Memory B cell (primary cell): ENCODE data around the gene RMI2.

Source experiments
- ATAC-seq: fragments of 150-1000 bp; cut with Tn5 transposase; 2 replicates; pipeline ENCODE4 v1.10.0; 2021; ENCODE audit warnings: low read depth, mild to moderate bottlenecking, moderate library complexity
- DNase-seq, 2 donors: peaks; one replicate each; pipeline ENCODE4 v3.0.0; 2022; ENCODE audit warnings: low spot score in 2 of 2
- H3K27ac Mint-ChIP-seq: one replicate; pipeline ENCODE4 v1.8.0; 2022; ENCODE audit warnings: mild to moderate bottlenecking, moderate library complexity, mixed read lengths
- H3K27me3 Mint-ChIP-seq: one replicate; pipeline ENCODE4 v1.8.0; 2022; ENCODE audit warnings: mixed read lengths
- H3K36me3 Mint-ChIP-seq: one replicate; pipeline ENCODE4 v1.8.0; 2022; ENCODE audit warnings: mild to moderate bottlenecking, mixed read lengths
- H3K4me1 Mint-ChIP-seq: one replicate; pipeline ENCODE4 v1.8.0; 2022; ENCODE audit warnings: mixed read lengths
- H3K4me3 Mint-ChIP-seq: one replicate; pipeline ENCODE4 v1.8.0; 2022; ENCODE audit warnings: mild to moderate bottlenecking, moderate library complexity, mixed read lengths
- H3K9me3 Mint-ChIP-seq: one replicate; pipeline ENCODE4 v1.8.0; 2022; ENCODE audit warnings: mixed read lengths

Gene RMI2

DNA sequence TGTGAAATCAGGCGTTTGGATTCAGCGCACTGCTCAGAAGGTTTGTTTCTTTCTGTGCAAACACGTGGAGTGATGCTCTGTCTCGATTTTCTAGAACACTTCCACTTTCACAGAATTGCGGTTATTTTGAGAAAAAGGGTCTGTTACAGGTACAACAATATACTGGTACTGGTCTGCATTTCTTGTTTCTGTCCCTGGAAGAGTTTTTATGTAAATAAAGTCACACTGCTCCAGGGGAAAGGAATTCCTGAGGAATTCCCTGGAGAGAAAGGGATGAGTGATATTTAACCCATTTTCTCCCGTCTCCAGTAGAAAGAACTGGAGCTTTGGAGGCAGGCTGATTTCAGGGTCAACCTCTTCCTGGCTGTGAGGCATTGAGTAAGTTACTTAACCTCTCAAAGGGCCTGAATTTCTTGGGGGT, 16.2 kb upstream of the RMI2 start:
- Mint-ChIP-seq H3K36me3 (no peaks in the 10 kb centered on the region), H3K4me1 (peaks cover 49% of the 10 kb centered on the region), H3K27me3 (no peaks in the 10 kb centered on the region), H3K4me3 (peak overlapping the region; percentile 83), H3K9me3 (no peaks in the 10 kb centered on the region), H3K27ac (peak overlapping the region; percentile 93)
- no peak for DNase-seq
- ATAC-seq, result peak; percentile 46

DNA sequence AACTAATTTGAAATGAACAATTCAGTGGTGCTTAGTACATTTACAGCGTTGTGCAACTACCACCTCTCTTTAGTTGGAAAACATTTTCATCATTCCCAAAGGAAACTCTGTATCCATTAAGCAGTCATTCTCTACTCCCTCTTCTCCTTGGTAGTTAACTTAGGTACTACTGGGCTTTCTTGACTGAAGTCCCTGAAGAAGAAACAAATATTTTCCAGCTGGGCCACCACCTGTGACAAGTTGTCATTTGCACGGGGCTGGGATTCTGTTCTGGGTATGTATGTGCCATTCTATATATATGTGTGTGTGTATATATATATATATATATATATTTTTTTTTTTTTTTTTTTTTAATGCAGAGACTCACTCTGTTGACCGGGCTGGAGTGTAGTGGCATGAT, 15.4 kb upstream of the RMI2 start:
- DNase-seq, result no peak
- no peak for ATAC-seq
- Mint-ChIP-seq H3K4me1 (peaks cover 46% of the 10 kb centered on the region), H3K36me3 (no peaks in the 10 kb centered on the region), H3K4me3 (no peak overlapping the region), H3K27me3 (no peaks in the 10 kb centered on the region), H3K9me3 (no peaks in the 10 kb centered on the region), H3K27ac (no peak overlapping the region)

GRCh38 chr16:11330526-11331237, 14.6 kb upstream of the RMI2 start:
- H3K9me3 Mint-ChIP-seq, result no peaks in the 10 kb centered on the region
- no peak for ATAC-seq
- H3K27me3 Mint-ChIP-seq, result no peaks in the 10 kb centered on the region
- DNase-seq, result no peak
- no peak overlapping the region for H3K4me3 Mint-ChIP-seq
- no peaks in the 10 kb centered on the region for H3K36me3 Mint-ChIP-seq
- H3K4me1 Mint-ChIP-seq, result peaks cover 38% of the 10 kb centered on the region
- H3K27ac Mint-ChIP-seq, result no peak overlapping the region

- H3K36me3 Mint-ChIP-seq, result no peaks in the 10 kb centered on the region
- H3K27ac Mint-ChIP-seq, result no peak overlapping the region
- peaks cover 32% of the 10 kb centered on the region for H3K4me1 Mint-ChIP-seq
- H3K9me3 Mint-ChIP-seq, result no peaks in the 10 kb centered on the region
- no peak overlapping the region for H3K4me3 Mint-ChIP-seq
- H3K27me3 Mint-ChIP-seq, result no peaks in the 10 kb centered on the region
- DNase-seq, result no peak
- no peak for ATAC-seq
Observed at GRCh38 chr16:11331967-11332366, 13.3 kb upstream of the RMI2 start.

- Mint-ChIP-seq H3K9me3 (no peaks in the 10 kb centered on the region), H3K27ac (no peak overlapping the region), H3K4me1 (peaks cover 23% of the 10 kb centered on the region), H3K27me3 (no peaks in the 10 kb centered on the region), H3K4me3 (no peak overlapping the region), H3K36me3 (no peaks in the 10 kb centered on the region)
- DNase-seq (no peak), ATAC-seq (no peak)
Observed at GRCh38 chr16:11333010-11333409, 12.2 kb upstream of the RMI2 start.

GRCh38 chr16:11333702-11334101, 11.6 kb upstream of the RMI2 start:
- Mint-ChIP-seq H3K27me3 (no peaks in the 10 kb centered on the region), H3K36me3 (no peaks in the 10 kb centered on the region), H3K27ac (no peak overlapping the region), H3K4me3 (no peak overlapping the region), H3K4me1 (peaks cover 16% of the 10 kb centered on the region), H3K9me3 (no peaks in the 10 kb centered on the region)
- DNase-seq (no peak), ATAC-seq (no peak)

DNA sequence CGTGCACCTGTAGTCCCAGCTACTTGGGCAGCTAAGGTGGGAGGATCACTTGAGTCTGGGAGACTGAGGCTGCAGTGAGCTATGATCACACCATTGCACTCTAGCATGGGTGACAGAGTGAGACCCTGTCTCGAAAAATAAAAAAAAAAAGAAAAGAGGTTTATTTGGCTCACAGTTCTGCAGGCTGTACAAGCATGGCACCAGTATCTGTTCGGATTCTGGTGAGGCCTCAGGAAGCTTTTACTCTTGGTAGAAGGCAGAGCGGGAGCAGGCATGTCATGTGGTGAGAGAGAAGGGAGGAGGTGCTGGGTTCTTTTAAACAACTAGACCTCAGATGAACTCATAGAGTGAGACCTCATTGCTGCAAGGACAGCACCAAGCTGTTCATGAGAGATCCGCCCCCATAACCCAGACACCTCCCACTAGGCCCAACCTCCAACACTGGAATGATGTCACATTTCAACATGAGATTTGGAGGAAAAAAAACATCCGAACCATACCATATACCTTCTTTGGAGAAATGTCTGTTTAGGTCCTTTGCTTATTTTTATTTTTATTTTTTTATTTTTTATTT, 10.3 kb upstream of the RMI2 start:
- DNase-seq (no peak), ATAC-seq (no peak)
- Mint-ChIP-seq H3K4me1 (peaks cover 10% of the 10 kb centered on the region), H3K36me3 (no peaks in the 10 kb centered on the region), H3K9me3 (no peaks in the 10 kb centered on the region), H3K4me3 (no peak overlapping the region), H3K27me3 (no peaks in the 10 kb centered on the region), H3K27ac (no peak overlapping the region)

GRCh38 chr16:11339075-11339474, 6.2 kb upstream of the RMI2 start:
- Mint-ChIP-seq H3K27me3 (no peaks in the 10 kb centered on the region), H3K27ac (no peak overlapping the region), H3K4me1 (peaks cover 3% of the 10 kb centered on the region), H3K36me3 (no peaks in the 10 kb centered on the region), H3K4me3 (no peak overlapping the region), H3K9me3 (no peaks in the 10 kb centered on the region)
- ATAC-seq (no peak), DNase-seq (no peak)

DNA sequence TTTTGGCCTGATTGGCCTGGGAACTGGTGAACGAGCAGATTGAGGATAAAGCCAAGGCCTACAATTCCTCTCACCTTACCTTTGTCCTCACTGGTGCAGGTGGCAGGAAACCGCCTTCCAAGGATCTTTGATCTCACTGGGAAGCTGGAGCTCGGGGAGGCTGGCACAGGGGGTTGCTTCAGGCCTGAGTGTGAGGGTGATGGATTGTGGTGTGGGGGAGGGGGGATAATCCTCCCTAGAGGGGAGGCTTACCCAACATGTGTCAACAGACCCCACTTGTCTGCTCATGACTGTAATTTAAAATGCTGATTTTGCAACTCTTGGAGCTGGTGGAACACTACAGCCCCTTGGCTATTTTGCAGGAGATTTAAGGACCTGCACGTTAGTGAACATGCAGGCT, 4.5 kb upstream of the RMI2 start:
- Mint-ChIP-seq H3K4me1 (peaks cover 8% of the 10 kb centered on the region), H3K36me3 (no peaks in the 10 kb centered on the region), H3K27ac (no peak overlapping the region), H3K9me3 (no peaks in the 10 kb centered on the region), H3K4me3 (no peak overlapping the region), H3K27me3 (no peaks in the 10 kb centered on the region)
- DNase-seq (no peak), ATAC-seq (no peak)

DNA sequence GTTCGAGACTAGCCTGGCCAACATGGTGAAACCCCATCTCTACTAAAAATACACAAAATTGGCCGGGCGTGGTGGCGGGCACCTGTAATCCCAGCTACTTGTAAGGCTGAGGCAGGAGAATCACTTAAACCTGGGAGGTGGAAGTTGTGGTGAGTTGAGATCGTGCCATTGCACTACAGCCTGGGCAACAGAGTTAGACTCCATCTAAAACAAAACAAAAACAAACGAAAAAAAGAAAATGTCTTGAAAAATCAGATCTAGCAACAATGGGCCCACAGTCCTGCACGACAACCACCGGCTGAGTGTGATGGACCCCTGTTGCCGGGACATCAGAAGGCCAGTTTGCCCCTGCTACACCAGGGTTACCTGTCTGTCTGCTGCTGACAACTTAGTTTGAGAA, 3.9 kb upstream of the RMI2 start:
- Mint-ChIP-seq H3K4me1 (peaks cover 11% of the 10 kb centered on the region), H3K27me3 (no peaks in the 10 kb centered on the region), H3K9me3 (no peaks in the 10 kb centered on the region), H3K36me3 (no peaks in the 10 kb centered on the region), H3K4me3 (no peak overlapping the region), H3K27ac (no peak overlapping the region)
- DNase-seq, result no peak
- ATAC-seq, result no peak

DNA sequence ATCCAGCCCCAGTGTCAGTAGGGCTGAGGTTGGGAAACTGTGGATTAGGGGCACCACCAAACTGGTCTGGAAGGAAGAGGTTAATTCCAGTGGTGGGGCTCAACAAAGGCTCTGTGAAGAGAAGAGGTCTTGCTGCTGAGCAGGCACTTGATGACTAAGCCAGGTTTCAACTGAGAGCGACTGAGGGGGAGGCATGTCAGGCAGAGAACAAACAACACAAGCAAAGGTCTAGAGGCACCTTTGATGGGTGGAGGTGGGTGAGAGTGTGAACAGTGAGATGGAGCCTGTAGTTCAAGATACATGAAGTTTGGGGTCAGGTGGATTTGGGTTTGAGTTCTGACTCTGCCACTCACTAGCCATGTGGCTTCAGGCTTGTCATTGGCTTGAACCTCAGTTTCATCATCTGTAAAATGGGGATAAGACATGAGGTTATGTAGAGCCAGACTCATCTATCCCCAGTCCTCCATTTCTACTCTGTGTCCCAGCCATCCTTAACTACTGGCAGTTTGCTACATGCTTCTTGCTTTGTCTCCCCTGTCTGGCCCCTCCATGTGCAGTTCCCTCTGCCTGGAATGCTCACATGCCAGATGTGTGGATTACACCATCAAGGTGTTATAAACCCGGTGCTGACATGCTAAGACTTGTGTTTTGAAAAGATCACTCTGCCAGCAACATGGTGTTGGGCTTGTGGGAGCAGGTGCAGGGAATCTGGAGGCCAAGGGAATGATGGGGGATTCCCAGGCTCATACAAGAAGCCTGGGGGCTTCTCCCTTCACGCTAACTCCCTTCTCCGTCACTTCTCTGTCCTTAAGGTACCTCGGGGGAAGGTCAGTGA, 3.0 kb upstream of the RMI2 start:
- Mint-ChIP-seq H3K4me1 (peaks cover 11% of the 10 kb centered on the region), H3K9me3 (no peaks in the 10 kb centered on the region), H3K27ac (no peak overlapping the region), H3K27me3 (no peaks in the 10 kb centered on the region), H3K36me3 (no peaks in the 10 kb centered on the region), H3K4me3 (no peak overlapping the region)
- DNase-seq (no peak), ATAC-seq (no peak)

GRCh38 chr16:11346700-11347319, 1.6 kb downstream of the RMI2 start:
- DNase-seq (no peak), ATAC-seq (no peak)
- H3K36me3 Mint-ChIP-seq, result no peaks in the 10 kb centered on the region
- H3K4me1 Mint-ChIP-seq, result peaks cover 25% of the 10 kb centered on the region
- H3K4me3 Mint-ChIP-seq, result peak overlapping the region; percentile 85
- H3K9me3 Mint-ChIP-seq, result no peaks in the 10 kb centered on the region
- no peaks in the 10 kb centered on the region for H3K27me3 Mint-ChIP-seq
- H3K27ac Mint-ChIP-seq, result no peak overlapping the region

DNA sequence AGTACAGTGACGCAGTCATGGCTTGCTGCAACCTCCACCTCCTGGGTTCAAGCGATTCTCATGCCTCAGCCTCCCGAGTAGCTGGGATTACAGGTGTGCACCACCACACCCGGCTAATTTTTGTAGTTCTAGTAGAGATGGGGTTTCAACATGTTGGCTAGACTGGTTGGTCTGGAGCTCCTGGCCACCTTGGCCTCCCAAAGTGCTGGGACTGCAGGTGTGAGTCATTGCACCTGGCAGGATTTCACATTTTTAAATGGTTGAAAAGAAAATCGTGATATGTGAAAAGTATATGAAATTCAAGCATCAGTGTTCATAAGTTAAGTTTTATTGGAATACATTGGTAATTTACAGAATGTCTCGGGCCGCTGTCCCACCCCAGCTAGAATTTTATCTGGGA, 2.6 kb downstream of the RMI2 start:
- H3K4me3 Mint-ChIP-seq, result no peak overlapping the region
- no peaks in the 10 kb centered on the region for H3K9me3 Mint-ChIP-seq
- H3K4me1 Mint-ChIP-seq, result peaks cover 24% of the 10 kb centered on the region
- no peaks in the 10 kb centered on the region for H3K36me3 Mint-ChIP-seq
- no peaks in the 10 kb centered on the region for H3K27me3 Mint-ChIP-seq
- no peak overlapping the region for H3K27ac Mint-ChIP-seq
- ATAC-seq (no peak), DNase-seq (no peak)
